IMR-90 (cell line): ENCODE measurements around the gene SEC24D.

Source experiments
- CTCF ChIP-seq: conservative IDR thresholded peaks from 2 replicates; pipeline ENCODE4 v1.5.1; 2012; ENCODE audit warnings: mild to moderate bottlenecking, low read depth, low read length, improper control_type of control experiment
- NFE2L2 ChIP-seq: fragments of 150-350 bp; IDR thresholded peaks from 2 replicates; pipeline ENCODE4 v1.6.1; 2016; ENCODE audit warnings: low read depth, mild to moderate bottlenecking, low read length
- POLR2A ChIP-seq: IDR thresholded peaks from 2 replicates; pipeline ENCODE4 v1.6.1; 2012; ENCODE audit warnings: mild to moderate bottlenecking, low read depth, low read length
- RAD21 ChIP-seq: IDR thresholded peaks from 2 replicates; pipeline ENCODE4 v1.6.1; 2012; ENCODE audit warnings: low read length, improper control_type of control experiment
- TF ChIP-seq, protein P1 (sequence below): fragments of 150-350 bp; IDR thresholded peaks from 2 replicates; pipeline ENCODE4 v1.6.1; 2017; ENCODE audit warnings: mild to moderate bottlenecking, antibody characterized with exemption, low read length, low read depth

DNA sequence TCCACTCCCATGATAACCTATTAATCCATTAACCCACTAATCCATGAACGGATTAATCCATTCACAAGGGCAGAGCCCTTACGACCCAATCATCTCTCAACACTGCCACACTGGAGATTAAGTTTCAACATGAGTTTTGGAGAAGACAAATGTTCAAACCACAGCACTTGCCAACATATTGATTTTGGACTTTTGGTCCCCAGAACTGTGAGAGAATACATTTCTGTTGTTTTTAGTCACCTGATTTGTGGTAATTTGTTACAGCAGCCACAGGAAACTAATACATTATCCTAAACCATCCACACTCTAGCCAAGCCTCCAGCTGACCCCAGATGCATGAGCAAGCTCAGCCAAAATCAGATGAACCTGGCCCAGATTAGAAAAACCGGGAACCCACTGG, 22.4 kb downstream of the SEC24D start:
- TF ChIP-seq CTCF (no peak), RAD21 (no peak), POLR2A (no peak), NFE2L2 (no peak)
- TF ChIP-seq, protein P1, sequence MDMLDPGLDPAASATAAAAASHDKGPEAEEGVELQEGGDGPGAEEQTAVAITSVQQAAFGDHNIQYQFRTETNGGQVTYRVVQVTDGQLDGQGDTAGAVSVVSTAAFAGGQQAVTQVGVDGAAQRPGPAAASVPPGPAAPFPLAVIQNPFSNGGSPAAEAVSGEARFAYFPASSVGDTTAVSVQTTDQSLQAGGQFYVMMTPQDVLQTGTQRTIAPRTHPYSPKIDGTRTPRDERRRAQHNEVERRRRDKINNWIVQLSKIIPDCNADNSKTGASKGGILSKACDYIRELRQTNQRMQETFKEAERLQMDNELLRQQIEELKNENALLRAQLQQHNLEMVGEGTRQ: no peak
